HG03097 (cell line): ENCODE measurements around the gene CCNC.

Source experiments
- ATAC-seq: cut with Tn5 transposase; IDR thresholded peaks from one replicate; pipeline ENCODE4 v1.9.1; 2021; ENCODE audit not compliant: unreplicated experiment, low FRiP score

CCNC gene

DNA sequence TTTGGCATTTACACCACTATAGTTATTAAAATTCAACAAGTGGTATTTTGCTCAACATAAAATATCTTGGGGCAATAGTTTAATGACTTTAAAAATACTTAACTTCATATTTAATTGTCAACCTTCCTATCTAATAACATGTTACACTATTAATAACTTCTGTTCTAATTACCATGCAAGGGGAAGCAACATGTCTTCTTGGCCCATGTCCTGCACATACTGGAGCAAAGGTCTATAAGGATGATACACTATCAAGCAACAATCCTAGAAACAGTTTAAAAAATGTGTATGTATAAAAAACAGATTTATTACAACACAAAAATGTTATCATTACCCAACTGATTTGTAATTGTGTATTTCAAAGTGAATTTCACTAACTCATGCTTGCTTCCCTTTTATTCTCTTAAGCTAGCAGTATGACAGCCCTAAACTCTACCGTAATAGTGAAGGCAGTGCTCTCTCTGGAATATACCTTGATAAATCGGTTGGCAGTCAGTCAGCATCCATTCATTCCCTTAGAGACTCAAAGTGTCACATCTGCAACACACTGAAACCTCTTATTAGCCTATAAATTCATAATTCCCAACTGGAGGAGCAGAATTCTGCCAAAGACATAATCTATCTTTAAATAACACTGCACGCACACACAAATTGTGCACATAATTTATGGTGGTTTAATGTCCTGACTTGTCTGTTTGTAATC is 18.3 kb downstream of the CCNC start:
- ATAC-seq = no peak

DNA sequence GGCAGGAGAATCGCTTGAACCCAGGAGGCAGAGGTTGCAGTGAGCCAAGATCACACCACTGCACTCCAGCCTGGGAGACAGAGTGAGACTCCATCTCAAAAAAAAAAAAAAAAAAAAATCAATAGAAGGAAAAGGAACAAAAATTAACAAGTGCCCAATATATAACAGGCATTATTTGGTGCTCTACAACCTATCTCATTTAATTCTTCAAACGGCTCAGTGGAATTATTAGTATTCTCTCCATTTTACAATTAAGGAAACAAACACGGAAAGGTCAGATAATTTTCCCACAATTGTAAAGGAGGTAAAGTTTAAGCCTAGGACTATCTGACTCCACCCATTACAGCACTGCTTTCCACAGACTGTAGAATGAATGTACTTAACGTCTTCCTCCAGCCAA is 19.8 kb downstream of the CCNC start:
- no peak for ATAC-seq

DNA sequence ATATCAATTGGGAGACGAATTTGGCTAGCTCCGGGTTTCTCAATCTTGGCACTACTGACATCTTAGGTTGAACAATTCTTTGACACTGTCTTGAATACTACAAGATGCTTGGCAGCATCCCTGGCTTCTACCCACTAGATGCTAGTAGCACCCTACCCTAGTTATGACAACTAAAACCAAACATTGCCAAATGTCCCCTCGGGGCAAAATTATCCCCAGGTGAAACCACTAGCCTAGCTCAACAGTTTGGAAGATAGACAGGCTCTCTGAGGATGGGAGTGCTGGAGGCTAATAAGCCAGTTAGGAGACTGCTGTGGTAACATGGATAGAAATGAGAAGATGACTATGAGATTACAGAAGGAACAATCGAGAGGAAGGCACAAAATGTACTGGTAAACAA is 20.9 kb downstream of the CCNC start:
- no peak for ATAC-seq

DNA sequence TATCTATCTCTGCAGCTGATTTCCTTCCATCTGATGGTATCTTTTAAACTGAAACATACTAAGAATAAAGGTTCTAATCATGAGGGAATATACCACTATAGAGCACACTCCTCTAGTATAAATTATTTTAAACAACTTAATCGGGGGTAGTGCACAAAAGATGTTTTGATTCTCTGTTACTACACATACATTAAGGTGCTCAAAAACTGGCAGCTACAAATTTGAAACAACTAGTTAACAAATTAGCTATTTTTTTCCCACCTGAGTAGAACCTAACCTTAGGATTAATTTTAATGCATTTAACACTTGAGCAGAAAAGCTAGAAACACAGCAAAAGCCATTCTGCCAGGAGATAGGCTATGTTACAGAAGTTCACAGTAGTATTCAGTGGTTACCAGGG is 23.0 kb downstream of the CCNC start:
- ATAC-seq = no peak

DNA sequence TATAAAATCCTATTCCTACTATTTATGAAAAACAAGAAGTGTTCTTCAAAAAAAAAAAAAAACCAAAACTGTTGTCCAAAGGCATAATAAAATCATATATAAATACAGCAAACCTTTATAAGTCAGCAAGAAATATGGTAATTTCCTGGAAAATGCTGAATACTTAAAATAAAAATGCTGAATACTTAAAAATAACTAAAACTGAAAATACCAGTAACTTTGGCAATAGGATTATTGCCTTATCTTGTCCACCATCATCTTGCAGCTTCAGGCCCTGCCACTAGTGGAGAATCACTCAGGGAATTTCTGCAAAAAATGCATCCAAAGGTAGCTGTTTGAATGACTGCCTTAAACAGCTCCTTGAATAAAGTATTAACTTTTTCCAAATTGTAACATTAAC is 24.5 kb downstream of the CCNC start:
- no peak for ATAC-seq

DNA sequence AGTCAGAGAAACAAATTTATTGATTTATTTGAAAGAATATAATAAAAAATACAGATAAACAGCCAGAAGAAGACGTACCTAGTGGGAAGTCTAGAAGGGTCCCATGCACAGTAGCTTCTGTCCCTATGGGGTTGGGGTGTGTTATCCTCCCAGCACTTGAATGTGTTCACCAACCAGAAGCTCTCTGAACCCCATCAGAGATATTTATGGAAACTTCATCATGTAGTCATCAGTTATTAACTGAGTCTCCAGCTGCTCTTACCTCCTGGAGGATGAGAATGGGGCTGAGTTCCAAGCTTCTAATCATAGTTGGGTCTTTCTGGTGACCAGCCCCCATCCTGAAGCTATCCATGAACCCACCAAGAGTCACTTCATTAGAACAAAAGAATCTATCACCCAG is 37.8 kb downstream of the CCNC start:
- ATAC-seq = no peak

DNA sequence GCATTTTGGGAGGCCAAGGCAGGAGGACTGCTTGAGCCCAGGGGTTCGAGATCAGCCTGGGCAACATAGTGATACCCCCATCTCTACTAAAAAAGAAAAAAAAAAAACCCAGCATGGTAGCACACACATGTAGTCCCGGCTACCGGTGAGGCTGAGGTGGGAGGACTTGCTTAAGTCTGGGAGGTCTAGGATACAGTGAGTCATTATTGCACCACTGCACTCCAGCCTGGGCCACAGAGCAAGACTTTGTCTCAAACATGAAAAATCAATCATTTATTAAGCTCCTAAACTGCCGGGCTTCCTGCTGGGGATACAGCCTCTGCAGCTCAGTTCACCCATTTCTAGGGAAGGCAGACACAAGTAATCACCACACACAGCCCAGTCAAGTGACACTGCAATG is 45.9 kb downstream of the CCNC start:
- ATAC-seq = no peak

DNA sequence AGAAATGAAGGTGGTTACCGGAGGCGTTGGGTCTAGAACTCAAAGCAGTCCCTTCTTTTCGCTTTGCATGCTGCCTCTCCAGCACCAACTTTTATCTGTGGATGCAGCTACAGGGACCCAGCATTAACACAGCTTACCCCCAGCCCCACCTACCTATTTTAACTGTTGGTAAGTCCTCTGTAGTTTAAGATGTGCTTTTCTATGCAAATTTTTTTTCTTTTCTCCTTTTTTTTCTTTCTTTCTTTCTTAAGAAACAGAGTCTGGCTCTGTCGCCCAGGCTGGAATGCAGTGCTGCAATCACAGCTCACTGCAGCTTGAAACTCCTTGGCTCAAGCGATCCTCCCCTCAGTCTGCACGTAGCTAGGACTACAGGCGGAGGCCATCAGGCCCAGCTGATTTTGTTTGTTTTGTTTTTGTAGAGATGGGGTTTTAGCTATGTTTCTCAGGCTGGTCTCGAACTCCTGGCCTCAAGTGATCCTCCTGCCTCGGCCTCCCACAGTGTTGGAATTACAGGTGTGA is 46.8 kb downstream of the CCNC start:
- ATAC-seq = peak; percentile 18

DNA sequence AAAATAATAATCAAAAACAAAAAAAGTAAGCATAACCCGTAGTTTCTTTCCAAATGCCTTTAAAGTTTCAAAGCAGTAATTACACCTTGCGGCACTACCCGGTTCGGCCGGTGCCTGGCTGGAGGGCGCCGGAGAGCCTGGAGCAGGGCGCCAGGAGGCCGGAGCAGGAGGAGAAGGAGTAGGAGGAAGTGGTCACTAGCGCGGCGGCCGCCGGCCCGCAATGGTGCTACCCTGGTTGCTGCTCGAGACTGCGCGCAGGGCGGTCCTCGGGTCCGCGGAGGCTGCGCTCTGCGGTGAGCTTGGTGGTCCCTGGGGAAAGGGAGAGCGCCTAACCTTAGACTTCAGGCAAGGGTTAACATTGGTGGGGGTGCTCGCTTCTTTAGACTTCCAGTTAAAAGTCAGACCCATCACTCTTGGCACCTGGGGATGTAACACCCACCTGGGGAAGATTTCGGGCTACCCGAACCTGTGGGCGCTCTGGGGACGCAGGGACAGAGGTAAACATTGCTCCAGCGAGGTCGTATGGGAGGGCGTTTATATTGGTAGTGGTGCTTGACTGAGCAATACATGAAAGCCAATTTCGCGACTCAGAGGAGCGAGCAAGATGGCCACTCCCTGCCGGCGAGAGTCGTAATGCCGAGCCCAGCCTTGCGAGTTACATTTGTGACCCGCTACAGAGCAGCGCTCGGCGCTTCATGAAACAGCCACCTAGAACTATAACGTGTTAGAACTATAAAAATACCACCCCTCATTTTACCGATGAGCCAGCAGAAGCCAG is 47.4 kb downstream of the CCNC start:
- ATAC-seq = peak; percentile 99

DNA sequence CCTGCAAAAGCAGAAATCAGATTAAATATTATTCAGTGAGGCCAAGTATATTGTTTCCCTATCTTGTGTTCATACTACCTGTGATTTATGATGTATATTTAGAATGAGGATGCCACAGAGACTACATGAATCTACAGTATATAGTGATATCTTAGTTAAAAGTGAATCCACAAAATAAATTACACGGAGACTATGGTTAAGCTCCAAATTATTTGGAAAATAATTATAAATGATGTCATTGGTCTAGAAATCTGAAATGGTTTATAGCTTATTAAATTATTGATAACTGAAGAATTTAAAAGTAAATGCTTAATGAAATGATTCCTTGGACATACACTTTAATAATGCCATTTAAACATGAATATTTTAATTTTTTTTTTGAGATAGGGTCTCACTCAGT is 49.0 kb downstream of the CCNC start:
- ATAC-seq = no peak

DNA sequence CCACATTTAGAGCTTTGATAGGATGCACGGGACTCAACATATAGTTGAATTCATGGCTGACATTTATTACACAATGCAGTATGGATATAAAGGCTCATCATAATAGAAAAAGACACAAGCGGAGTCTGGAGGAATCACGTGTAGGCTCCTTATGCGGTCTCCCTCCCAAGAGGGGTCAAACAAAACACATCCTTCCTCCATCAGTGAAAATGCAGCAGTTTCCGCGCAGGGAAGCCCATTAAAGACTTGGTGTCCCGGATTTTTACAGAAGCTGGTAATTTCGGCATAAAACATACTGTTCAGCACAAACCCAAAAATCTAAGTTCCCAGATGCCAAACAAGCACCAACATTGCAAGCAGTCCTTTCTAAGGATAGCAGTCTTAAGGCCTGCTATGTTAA is 54.4 kb downstream of the CCNC start:
- ATAC-seq = no peak

DNA sequence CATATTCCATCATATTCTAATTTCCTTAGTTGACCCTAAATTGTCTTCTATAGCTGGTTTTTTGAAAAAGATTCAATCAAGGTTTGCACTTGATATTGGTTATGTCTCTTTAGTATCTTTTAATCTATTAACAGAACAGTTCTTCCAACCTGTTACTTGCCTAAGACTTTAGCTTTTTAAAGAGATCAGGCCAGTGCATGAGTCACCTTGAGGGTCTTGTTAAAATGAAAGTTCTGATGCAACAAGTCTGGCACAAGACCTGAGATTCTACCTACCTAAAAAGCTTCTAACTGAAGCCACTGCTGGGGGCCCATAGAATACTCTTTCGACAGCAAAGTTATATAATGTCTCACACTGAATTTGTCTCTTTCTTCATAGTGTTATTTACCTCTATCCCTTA is 56.4 kb downstream of the CCNC start:
- ATAC-seq = no peak

DNA sequence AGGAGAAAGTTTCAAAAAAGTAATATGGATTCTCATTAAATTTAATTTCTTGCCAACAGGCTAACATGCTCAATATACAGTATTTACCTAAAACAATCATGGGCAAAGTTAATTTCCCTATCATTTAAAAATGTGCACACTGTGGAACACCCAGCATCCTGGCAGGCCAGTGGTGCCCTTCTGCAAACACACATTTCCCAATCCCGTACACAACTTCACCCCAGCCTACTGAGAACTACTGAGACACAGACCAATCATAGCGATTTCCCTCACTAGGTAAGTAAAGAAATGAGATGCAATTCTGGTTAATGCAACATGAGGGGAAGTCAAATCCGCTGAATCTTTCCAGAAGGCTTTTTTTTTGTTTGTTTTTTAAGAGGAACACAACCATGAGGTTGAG is 60.8 kb downstream of the CCNC start:
- no peak for ATAC-seq

DNA sequence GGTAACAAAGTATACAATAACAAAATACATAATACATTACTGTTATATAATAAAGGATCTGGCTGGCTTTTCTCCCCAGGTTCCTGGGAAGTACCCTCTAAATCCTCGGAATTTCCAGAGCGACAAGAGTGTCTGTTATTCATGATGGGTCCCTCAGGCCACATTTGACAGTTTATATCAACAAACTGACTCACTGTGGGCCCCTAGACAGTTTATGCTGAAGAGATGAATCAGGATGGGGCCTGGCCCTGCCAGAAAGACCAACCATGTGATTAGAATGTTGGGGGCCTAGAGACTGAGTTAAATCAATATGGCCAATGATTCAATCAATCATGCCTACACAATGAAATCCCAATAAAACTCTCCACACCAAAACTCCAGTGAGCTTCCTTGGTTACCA is 66.7 kb downstream of the CCNC start:
- no peak for ATAC-seq

DNA sequence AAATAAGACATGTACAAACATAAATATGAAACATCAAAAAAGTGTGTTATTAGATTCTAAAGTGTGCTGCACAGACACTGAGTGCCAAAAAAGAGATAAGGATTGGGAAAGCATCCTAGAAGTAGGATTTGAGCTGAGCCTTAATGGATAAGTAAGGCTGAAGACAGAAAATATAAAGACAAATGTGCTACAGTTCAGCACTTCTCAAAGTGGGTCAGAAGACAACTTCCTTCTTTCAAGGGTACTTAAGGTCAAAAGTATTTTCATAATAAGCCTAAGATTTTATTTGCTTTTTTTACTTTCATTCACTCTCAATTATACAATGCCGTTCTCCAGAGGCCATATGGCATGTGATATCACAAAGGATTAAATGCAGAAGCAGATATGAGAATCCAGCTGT is 70.0 kb downstream of the CCNC start:
- ATAC-seq = no peak

DNA sequence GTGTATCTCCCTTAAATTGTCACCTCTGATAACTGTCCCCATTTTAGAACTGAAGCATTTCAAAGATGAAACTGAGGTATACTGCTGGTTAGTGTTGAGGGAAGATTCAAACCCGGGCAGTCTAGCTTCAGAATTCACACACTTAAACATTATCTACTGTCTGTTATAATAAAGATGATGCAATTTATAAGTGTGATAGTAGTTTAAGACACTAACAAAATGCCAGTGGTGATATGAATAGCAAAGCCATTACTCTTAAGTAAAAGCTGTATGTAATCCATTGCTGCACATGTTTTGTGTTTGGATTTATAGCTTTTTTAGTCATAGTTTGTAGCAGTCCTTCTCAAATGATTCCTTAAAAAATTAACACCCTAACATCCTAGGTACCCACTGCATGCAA is 73.0 kb downstream of the CCNC start:
- no peak for ATAC-seq
